BLaER1 treated with 17β-estradiol and CSF1 and Interleukin-3, amounts not matched to agents 10 nM and 100 nM (cell line): Measurements from ENCODE around the gene DPYSL5.

Experiments used
- H3K27ac ChIP-seq, 11 experiments: shearing (Covaris generic); formaldehyde crosslinking; 2 replicates each; pipeline ENCODE4 v1.8.1; 2022
- H3K27me3 ChIP-seq, 11 experiments: shearing (Covaris generic); formaldehyde crosslinking; 2 replicates each; pipeline ENCODE4 v1.8.1; 2022
- H3K36me3 ChIP-seq, 11 experiments: shearing (Covaris generic); formaldehyde crosslinking; 2 replicates each; pipeline ENCODE4 v1.8.1; 2022
- H3K4me1 ChIP-seq, 10 experiments: shearing (Covaris generic); formaldehyde crosslinking; 2 replicates each; pipeline ENCODE4 v1.8.1; 2022
- H3K4me2 ChIP-seq, 11 experiments: shearing (Covaris generic); formaldehyde crosslinking; 2 replicates each; pipeline ENCODE4 v1.8.1; 2022
- H3K4me3 ChIP-seq, 10 experiments: shearing (Covaris generic); formaldehyde crosslinking; 2 replicates each; pipeline ENCODE4 v1.8.1; 2022
- H3K9ac ChIP-seq, 11 experiments: shearing (Covaris generic); formaldehyde crosslinking; 2 replicates each; pipeline ENCODE4 v1.8.1; 2022
- H3K9me3 ChIP-seq, 11 experiments: shearing (Covaris generic); formaldehyde crosslinking; replicated peaks in 1 of 11; 2 replicates each; pipeline ENCODE4 v1.8.1; 2022
- H4K20me1 ChIP-seq, 11 experiments: shearing (Covaris generic); formaldehyde crosslinking; 2 replicates each; pipeline ENCODE4 v1.8.1; 2022
- Cebpa-rat ChIP-seq, 11 experiments: shearing (Covaris generic); IDR thresholded peaks; 2 replicates each; pipeline ENCODE4 v1.8.1; 2022

Gene DPYSL5

DNA sequence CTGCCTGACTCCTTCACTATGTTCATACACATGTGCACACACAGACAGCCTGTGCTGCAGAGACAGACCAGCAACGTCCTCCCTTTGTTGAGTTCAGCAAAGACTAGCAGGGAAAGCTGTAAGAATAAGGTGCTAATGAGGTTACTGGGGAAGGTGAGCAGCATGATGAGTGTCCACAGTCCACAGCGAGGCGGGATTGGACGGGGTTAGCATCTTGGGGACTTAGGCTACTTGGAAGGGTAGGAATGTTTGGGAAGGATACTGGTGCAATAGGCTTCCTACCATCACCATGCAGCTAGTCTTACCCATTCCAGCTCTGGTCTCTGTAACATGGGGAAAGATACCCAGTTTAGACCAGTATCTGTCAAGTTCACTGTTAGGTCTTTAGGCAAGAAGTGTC lies 41.9 kb downstream of the DPYSL5 start:
- H4K20me1 ChIP-seq = 0 out of 22 replicates have a peak, but pooled peaks cover 0 to 4% (median 0%) of the 10 kb centered on the region in 11 experiments
- H3K4me1 ChIP-seq = peaks cover 12 to 19% (median 15%) of the 10 kb centered on the region in 10 experiments
- H3K27me3 ChIP-seq = no peaks in the 10 kb centered on the region
- H3K36me3 ChIP-seq = no peaks in the 10 kb centered on the region
- no peak overlapping the region for H3K4me2 ChIP-seq
- TF ChIP-seq Cebpa-rat (IDR thresholded peaks at IDR 0.05) = no peak
- no peak overlapping the region for H3K9ac ChIP-seq
- no peak overlapping the region for H3K4me3 ChIP-seq
- peaks cover 0 to 6% (median 4%) of the 10 kb centered on the region in 11 experiments; a peak in 9 of 22 replicates for H3K9me3 ChIP-seq
- no peak overlapping the region for H3K27ac ChIP-seq

DNA sequence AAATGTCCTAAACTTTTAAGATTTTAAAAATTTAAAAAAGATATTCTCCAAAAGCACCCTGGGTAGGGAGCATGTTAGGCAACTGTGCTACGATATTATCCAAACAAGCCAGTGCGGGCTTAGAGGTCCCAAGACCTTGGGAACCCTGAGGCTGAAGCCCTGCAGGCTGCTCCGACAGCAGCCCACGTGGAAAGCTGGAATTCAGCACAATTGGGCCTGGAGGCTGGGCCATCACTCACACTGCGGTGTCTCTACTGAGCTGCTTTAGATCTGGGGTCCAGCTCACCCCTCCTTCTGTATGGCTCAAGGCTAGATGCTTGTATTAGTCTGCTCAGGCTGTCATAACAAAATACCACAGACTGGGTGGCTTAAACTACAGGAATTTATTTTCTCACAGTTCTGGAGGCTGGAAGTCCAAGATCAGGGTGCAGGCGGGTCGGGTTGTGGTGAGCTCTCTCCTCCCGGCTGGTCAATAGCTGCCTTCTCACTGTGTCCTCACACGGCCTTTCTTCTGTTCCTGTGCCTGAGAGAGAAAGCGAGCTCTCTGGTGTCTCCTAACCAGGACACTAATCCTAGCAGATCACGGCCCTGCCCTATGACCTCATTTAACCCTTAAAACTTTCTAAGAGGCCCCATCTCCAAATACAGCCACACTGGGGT lies 42.5 kb downstream of the DPYSL5 start:
- Histone ChIP-seq H3K4me3 (no peak overlapping the region), H3K4me2 (no peak overlapping the region), H3K36me3 (no peaks in the 10 kb centered on the region), H3K9me3 (peaks cover 2 to 13% (median 10%) of the 10 kb centered on the region in 11 experiments; a peak in 15 of 22 replicates), H3K27ac (no peak overlapping the region), H4K20me1 (0 out of 22 replicates have a peak, but pooled peaks cover 0 to 4% (median 0%) of the 10 kb centered on the region in 11 experiments), H3K9ac (no peak overlapping the region), H3K27me3 (no peaks in the 10 kb centered on the region), H3K4me1 (peaks cover 12 to 19% (median 15%) of the 10 kb centered on the region in 10 experiments)
- TF ChIP-seq Cebpa-rat (IDR thresholded peaks at IDR 0.05) = no peak

DNA sequence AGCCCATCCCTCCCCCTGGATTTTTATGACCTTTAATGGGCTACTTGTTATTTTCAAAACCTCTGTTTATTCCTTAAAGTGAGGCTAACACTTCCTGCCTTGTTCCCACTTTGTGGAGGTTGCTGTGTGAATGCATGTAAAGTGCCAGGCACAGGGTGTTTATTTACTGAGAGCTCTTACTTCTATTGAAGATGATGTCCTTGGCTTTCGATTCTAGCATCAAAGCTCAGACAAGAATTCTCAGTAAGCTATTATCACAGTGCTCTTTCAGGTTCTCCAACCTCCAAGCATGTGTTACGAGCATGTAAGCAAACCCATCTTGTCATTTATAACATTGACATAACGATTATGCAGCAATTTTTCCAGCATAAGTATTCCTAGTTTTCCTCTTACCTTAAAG lies 44.2 kb downstream of the DPYSL5 start:
- H3K4me1 ChIP-seq = peaks cover 7 to 12% (median 8%) of the 10 kb centered on the region in 10 experiments
- TF ChIP-seq Cebpa-rat (IDR thresholded peaks at IDR 0.05) = no peak
- no peaks in the 10 kb centered on the region for H3K36me3 ChIP-seq
- H3K4me3 ChIP-seq = no peak overlapping the region
- H3K27ac ChIP-seq = no peak overlapping the region
- H3K9me3 ChIP-seq = peaks cover 9 to 21% (median 17%) of the 10 kb centered on the region in 11 experiments; a peak in 16 of 22 replicates
- H3K9ac ChIP-seq = no peak overlapping the region
- no peak overlapping the region for H3K4me2 ChIP-seq
- H3K27me3 ChIP-seq = no peaks in the 10 kb centered on the region
- no peaks in the 10 kb centered on the region for H4K20me1 ChIP-seq

DNA sequence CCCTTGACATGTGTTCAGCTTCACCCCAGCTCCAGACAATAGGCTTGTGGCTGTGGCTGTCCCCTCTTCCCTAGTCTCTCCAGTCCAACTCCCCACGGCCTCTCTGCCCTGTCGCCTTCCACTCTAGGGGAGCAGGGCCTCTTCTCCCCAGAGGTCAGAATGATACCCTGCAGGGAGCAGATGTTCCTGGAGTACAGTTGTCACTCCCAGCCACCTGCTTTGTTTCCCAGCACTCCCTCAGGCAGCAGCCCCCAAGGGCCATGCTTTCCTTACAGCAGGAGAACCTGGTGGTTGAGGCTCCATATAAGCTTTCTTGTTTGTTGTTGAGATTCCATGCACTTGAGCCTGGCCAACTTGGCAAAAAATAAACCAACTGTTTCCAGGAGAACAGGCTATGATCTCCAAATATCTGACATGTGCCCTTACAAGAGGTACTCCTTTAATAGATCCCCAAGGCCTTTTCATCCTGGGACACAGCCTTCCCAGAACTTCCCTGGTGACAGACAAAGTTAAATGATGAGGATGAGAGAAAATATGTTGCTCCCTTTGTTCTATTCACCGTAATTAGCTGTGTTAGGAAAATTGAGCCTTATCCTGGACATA lies 45.1 kb downstream of the DPYSL5 start:
- no peak overlapping the region for H3K4me3 ChIP-seq
- H4K20me1 ChIP-seq = no peaks in the 10 kb centered on the region
- peaks cover 9 to 21% (median 17%) of the 10 kb centered on the region in 11 experiments; a peak in 16 of 22 replicates for H3K9me3 ChIP-seq
- H3K36me3 ChIP-seq = no peaks in the 10 kb centered on the region
- no peak overlapping the region for H3K9ac ChIP-seq
- TF ChIP-seq Cebpa-rat (IDR thresholded peaks at IDR 0.05) = no peak
- no peak overlapping the region for H3K4me2 ChIP-seq
- peaks cover 0 to 3% (median 0%) of the 10 kb centered on the region in 10 experiments; a peak in 3 of 20 replicates for H3K4me1 ChIP-seq
- no peak overlapping the region for H3K27ac ChIP-seq
- no peaks in the 10 kb centered on the region for H3K27me3 ChIP-seq

DNA sequence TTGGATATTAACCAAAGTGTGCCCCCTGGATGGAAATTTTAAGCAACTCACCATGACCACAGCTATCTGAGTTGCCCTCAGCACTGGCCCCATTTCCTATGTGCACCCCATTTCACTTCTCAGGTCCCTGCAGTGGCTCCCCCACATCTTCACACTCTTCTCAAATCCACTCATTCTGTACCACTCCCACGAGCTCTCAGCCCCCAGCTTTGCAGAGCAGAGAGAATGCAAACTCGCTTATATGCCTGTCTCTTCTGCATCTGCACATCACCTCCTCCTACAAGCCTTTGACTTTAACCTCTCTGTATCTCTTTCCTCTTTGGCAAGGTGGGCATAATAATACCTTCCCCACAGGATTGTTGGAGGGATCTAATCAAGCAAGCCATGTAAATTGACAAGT lies 46.2 kb downstream of the DPYSL5 start:
- no peak for TF ChIP-seq Cebpa-rat (IDR thresholded peaks at IDR 0.05)
- no peak overlapping the region for H3K27ac ChIP-seq

DNA sequence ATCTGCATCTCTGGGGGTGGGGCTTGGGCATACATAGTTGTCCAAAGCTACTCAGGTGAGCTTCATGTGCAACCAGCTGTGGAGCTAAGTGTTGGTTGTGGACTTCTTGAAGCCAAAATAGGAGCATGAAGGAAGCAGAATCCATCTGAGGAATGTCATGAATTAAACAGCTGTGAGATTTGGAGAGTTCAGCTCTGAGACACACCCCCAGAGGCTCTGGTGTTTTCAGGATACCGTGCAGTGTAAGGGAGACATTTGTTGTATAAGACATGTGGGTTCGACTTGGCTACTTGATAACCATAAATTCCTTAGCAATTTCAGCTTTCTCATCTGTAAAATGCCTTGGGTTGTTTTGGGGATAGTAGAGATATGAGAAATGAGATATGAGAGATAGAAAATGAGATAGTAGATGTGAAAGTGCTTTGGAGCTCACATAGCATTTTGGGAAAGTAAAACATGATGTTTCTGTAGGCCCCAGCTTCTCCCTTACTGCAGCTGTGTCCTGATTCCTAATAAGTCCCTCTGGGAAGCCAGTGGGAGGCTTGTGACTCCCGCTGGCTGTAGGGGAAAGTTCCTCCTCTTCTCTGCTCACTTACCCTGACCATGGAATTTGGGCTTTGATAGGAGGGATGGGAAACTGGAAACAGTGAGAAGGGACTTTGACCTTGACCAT lies 50.0 kb downstream of the DPYSL5 start:
- Histone ChIP-seq H3K9ac (no peak overlapping the region), H3K4me1 (peaks cover 0 to 19% (median 10%) of the 10 kb centered on the region in 10 experiments; a peak in 11 of 20 replicates), H3K36me3 (no peaks in the 10 kb centered on the region), H4K20me1 (no peaks in the 10 kb centered on the region), H3K4me2 (no peak overlapping the region), H3K27me3 (no peaks in the 10 kb centered on the region), H3K4me3 (no peak overlapping the region), H3K9me3 (peaks cover 9 to 21% (median 17%) of the 10 kb centered on the region in 11 experiments; a peak in 16 of 22 replicates), H3K27ac (no peak overlapping the region)
- TF ChIP-seq Cebpa-rat (IDR thresholded peaks at IDR 0.05) = no peak

More for the DNA sequence above, 46.2 kb downstream of the DPYSL5 start:
- peaks cover 9 to 21% (median 17%) of the 10 kb centered on the region in 11 experiments; a peak in 16 of 22 replicates for H3K9me3 ChIP-seq
- no peaks in the 10 kb centered on the region for H3K4me1 ChIP-seq
- no peak overlapping the region for H3K4me2 ChIP-seq
- H3K36me3 ChIP-seq = no peaks in the 10 kb centered on the region
- H4K20me1 ChIP-seq = no peaks in the 10 kb centered on the region
- no peak overlapping the region for H3K9ac ChIP-seq
- H3K27me3 ChIP-seq = no peaks in the 10 kb centered on the region
- no peak overlapping the region for H3K4me3 ChIP-seq

DNA sequence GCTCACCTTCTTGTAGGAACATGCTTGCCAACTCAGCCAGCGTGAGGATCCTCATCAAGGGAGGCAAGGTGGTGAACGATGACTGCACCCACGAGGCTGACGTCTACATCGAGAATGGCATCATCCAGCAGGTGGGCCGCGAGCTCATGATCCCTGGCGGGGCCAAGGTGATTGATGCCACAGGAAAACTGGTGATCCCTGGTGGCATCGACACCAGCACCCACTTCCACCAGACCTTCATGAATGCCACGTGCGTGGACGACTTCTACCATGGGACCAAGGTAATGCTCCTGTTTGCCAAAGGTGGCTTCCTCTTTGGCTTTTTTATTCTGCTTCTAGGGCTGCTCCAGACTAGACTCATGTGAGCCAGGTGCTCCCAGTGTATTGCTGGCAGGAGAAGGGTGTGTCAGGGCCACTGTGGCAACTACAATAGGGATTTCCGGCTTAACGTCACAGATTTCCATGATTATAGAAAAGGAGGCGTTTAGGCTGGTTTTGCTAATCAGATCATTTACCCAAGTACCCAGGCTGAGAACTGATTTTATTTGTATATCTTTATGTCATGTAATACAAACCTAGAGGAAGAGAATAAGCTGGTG lies 50.6 kb downstream of the DPYSL5 start:
- peaks cover 9 to 21% (median 17%) of the 10 kb centered on the region in 11 experiments; a peak in 16 of 22 replicates for H3K9me3 ChIP-seq
- H3K4me3 ChIP-seq = no peak overlapping the region
- H3K27me3 ChIP-seq = no peaks in the 10 kb centered on the region
- H4K20me1 ChIP-seq = no peaks in the 10 kb centered on the region
- H3K9ac ChIP-seq = no peak overlapping the region
- H3K27ac ChIP-seq = no peak overlapping the region
- H3K4me1 ChIP-seq = peaks cover 0 to 19% (median 10%) of the 10 kb centered on the region in 10 experiments; a peak in 11 of 20 replicates
- TF ChIP-seq Cebpa-rat (IDR thresholded peaks at IDR 0.05) = no peak
- H3K4me2 ChIP-seq = no peak overlapping the region
- H3K36me3 ChIP-seq = no peaks in the 10 kb centered on the region

DNA sequence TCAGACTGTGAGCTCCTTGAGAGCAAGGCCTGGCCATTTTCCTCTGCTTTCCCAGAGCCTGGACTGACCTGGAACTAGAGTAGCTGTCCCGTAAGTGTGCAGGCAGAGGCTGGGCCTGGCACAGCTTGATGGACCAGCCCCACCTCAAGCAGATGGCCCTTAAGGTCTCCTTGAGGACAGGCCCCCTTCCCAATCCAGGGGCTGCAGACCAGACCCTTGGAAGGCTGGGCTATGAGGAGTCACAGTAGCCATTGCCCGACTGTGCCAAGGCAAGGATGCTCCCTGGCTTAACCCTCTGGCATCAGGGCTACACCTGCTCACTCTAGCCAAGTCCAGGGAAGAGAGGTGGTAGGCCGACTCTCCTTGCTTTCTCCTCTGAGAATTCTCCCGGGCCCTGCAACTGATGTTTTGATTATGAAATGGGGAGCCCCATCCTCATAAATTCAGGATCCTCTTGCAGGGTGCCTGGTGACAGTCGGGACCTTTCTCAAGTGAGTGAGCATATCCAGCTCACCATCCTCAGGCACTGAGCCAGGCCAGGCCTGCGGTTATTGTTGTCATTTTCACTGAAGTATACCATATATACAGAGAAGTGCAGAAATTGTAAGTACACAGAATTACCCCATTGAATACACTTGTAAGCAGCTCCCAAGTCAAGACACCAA lies 51.7 kb downstream of the DPYSL5 start:
- Histone ChIP-seq H3K4me2 (no peak overlapping the region), H3K9me3 (peaks cover 9 to 16% (median 15%) of the 10 kb centered on the region in 11 experiments; a peak in 16 of 22 replicates), H3K36me3 (no peaks in the 10 kb centered on the region), H3K9ac (no peak overlapping the region), H3K4me3 (no peak overlapping the region), H3K27ac (no peak overlapping the region), H3K27me3 (no peaks in the 10 kb centered on the region), H4K20me1 (no peaks in the 10 kb centered on the region), H3K4me1 (peaks cover 0 to 19% (median 10%) of the 10 kb centered on the region in 10 experiments; a peak in 11 of 20 replicates)
- TF ChIP-seq Cebpa-rat (IDR thresholded peaks at IDR 0.05) = no peak
